Suppressor macrophage treated with lipopolysaccharide for 1 hour (primary cell): Measurements from ENCODE around the gene DDHD1.

Experiments
- DNase-seq, 3 donors: peaks; one replicate each; pipeline ENCODE4 v3.0.0-alpha.2; 2020 to 2022

The DDHD1 gene

GRCh38 chr14:53027562-53027961, 125.6 kb downstream of the DDHD1 start:
- no peak for DNase-seq

DNA sequence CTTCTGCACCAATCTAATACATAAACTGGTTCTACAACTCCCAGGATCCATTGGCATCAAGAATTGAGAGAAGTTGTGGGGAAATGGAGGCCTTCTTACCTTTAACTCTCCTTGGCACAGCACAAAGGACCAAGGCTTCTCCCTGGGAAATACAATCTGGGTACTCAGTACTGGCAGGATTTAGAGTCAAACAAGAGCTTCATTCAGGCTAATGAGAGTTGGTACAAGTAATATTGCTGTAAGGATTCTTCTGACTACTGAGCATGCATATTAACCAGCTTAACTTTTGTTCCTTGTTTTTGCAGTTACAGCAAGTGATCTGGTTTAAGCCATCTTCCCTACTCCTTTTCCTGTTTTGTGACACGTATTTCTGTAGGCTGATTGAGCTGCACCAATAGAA, 126.1 kb downstream of the DDHD1 start:
- no peak for DNase-seq

GRCh38 chr14:53023325-53023724, 129.8 kb downstream of the DDHD1 start:
- no peak for DNase-seq

DNA sequence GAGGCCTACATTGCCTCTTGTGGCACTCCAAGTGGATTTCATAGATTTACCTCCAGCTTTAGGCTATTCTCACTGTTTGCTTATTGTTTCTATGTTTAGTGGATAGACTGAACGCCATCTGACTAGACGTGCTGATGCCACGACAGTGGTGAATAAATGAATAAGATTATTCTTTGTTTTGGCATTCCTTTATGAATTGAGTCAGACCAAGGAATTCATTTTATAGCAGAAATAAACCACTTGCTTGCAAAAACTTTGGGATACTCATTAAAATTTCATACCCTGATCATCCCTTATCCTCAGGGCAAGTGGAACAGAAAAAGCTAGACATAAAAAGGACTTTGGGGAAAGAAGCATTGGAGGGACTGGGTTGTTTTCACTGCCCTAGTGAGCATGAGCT, 130.5 kb downstream of the DDHD1 start:
- DNase-seq, result no peak

GRCh38 chr14:53020193-53020932, 132.8 kb downstream of the DDHD1 start:
- DNase-seq, result no peak

- DNase-seq, result no peak
Measured at GRCh38 chr14:53019406-53019805, 133.7 kb downstream of the DDHD1 start.

GRCh38 chr14:53017837-53018236, 135.3 kb downstream of the DDHD1 start:
- DNase-seq, result peak in 1 of 3 donors; percentile 2

DNA sequence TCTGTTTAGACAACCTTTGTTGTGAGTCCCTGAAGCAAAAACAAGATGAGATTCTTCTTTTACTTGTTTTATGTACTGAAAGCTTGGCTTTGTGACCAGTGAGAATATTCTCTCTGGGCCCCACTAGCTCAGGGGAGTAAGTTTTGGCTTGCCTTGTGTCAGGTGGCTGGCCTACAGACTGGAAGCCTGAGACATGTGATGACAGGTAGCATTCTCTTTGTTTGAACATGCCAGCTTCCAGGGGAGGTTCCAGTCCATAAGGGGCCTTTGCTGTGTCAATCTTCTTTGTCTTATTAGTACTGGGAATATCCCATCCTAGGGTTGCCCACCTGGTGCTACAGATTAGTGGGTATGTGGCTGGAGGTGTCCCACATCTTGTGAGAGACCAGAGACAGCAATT, 136.2 kb downstream of the DDHD1 start:
- no peak for DNase-seq

DNA sequence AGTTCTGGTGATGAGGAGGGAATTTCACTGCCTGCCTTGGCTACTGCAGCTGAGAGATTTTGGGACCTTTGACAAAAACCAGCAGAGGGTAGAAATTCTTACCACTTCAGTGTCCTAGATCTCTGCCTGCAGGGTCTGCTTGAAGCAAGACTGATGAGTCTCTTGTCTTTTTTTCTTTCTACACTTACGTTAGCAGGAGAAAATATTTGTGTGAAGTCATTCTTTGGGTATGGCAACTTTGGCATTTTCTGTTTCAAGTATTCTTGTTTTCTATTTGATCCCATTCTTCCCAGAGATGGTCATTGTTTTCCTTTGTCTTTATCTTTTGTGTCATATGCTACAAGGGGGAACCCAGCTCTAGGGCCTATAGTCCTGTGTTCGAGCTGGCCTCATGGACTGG, 136.6 kb downstream of the DDHD1 start:
- DNase-seq, result no peak

DNA sequence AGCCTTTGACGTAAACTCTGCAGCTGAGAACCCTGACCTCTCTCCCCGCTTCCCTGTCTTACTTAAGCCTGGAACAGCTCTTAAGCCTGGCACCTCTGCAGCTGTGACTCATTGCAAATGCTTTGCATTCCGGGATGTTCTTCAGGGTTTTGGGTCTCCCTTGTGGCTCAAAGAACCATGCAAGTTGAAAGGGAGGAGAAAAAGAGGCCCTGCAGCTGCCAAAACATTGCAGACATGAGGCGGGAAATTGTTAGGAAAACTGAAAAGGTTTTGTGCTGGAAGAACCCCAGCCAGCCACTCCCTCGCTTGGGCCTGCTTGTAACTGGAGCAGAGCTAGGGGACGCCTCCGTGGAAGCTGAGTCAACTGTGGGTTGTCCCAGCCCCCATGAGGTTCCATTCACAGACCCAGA, 142.1 kb downstream of the DDHD1 start:
- DNase-seq, result no peak

DNA sequence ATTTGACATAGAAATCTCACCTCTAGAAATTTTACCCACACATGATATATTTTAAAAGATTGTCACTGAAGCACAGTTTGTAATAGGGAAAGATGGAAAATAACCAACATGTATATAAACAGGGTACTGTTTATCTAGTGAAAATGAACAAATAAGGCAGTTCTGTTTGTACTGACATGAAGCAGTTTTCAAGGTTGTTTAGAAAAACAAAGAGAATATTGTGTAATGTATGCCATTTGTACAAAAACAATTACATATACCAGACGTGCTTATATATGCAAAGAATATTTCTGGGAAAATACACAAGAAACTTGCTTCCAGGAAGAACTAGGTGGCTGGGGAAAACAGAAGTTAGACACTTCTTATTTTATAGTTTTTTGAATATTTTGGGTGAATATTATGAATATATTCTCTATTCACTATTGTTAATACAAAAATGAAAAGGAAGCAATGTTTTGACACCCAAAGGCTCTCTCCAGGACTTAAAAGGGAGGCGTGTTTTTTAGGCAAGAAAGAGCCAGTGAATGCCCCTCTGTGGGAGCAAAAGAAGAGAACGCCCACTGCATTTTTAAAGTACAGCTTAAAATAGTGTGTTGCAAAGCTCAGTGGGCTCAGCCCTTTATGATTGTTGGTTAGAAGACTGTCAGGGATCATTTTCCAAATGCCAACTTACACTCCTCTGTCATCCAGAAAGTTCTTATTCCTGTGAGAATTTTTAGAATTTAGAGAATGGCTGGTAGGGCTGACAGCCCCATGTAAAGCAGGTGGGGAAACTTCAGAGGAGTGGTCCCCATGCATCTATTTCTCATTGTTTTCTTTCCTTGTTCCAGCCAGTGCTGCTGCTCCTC, 142.7 kb downstream of the DDHD1 start:
- DNase-seq, result no peak

GRCh38 chr14:53006931-53007562, 146.1 kb downstream of the DDHD1 start:
- peak; percentile 27 to 51 (median 37) for DNase-seq

GRCh38 chr14:53004976-53005375, 148.1 kb downstream of the DDHD1 start:
- DNase-seq, result no peak

- no peak for DNase-seq
Measured at GRCh38 chr14:53003776-53004175, 149.3 kb downstream of the DDHD1 start.

- DNase-seq, result no peak
Measured at GRCh38 chr14:53002576-53002975, 150.5 kb downstream of the DDHD1 start.

- no peak for DNase-seq
Measured at GRCh38 chr14:53001787-53002378, 151.2 kb downstream of the DDHD1 start.

- DNase-seq, result no peak
Measured at GRCh38 chr14:52998376-52999015, 154.6 kb downstream of the DDHD1 start.

DNA sequence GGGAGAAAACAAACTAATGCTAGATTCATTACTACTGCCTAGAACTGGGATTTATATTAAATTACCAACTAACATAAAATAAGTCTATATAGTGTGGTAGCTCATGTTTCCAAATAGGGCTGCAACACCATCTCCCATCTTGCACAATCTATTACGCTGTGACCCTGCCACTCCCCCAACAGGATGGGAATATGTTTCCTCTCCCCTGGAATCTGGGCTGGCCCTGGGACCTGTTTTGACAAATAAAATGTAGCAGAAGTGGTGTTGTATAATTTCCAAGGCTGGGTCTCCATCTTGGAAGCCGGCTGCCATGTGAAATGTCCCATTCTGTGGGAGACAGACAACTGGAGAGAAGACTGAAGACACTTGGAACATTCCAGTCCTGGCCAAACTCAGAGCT, 156.6 kb downstream of the DDHD1 start:
- no peak for DNase-seq

DNA sequence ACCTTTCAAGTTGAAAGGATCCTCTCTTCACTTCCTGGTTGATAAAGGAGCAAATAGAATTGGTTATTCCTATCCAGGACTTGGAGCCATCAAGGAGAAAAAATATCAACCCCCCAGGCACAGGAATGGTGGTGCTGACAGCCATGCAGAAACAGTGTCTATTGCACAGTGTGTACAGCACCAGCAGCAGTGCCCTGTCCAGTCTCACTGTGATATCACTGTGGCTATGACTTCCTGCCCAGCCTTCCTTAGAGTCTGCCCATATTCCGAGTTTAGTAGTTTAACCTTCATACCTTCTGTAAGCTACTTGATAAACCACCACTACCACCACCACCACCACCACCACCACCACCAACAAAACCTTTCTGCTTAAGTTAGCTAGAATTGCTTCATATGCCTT, 157.1 kb downstream of the DDHD1 start:
- no peak for DNase-seq

GRCh38 chr14:52992236-52992870, 160.8 kb downstream of the DDHD1 start:
- no peak for DNase-seq

DNA sequence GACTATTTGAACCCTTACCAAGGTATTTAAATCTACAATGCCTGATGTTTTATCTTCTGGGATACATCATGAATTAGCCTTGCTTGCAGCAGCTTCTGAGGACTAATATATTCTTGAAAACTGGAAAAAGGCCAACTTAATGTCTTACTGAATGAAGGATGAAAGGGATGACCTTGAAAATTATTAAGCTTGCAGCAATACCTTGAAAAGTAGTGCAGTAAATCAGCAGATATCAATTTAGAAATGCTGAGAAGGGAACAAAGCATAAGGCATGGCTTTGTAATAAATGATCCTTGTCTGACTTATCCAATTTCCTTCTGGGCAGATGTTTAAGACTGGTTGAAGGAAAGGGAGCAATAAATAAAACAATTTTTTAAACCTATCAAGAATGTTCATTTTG, 165.0 kb downstream of the DDHD1 start:
- DNase-seq, result no peak

- no peak for DNase-seq
Measured at GRCh38 chr14:52987514-52987913, 165.6 kb downstream of the DDHD1 start.
